Activated CD4-positive, CD25-positive, alpha-beta regulatory T cell treated with anti-CD3 and anti-CD28 coated beads, Interleukin-2, amount 50 U/mL, for 24 hours (primary cell): Measurements from ENCODE around the gene HDAC10.

ENCODE experiments used
- ATAC-seq, 2 donors: fragments of 150-1000 bp; cut with Tn5 transposase; one replicate each; pipeline ENCODE4 v1.10.0; 2021; ENCODE audit warnings: mild to moderate bottlenecking in 1 of 2, moderate library complexity in 1 of 2

The HDAC10 gene

GRCh38 chr22:50236731-50237409 is 14.2 kb downstream of the HDAC10 start:
- ATAC-seq: no peak

GRCh38 chr22:50233223-50233622 is 17.8 kb downstream of the HDAC10 start:
- no peak for ATAC-seq

- no peak for ATAC-seq
Observed at GRCh38 chr22:50232481-50233151, 18.4 kb downstream of the HDAC10 start.

GRCh38 chr22:50229370-50229769 is 21.7 kb downstream of the HDAC10 start:
- ATAC-seq: no peak

GRCh38 chr22:50228366-50228765 is 22.7 kb downstream of the HDAC10 start:
- ATAC-seq: no peak

- ATAC-seq: no peak
Observed at GRCh38 chr22:50227579-50228215, 23.4 kb downstream of the HDAC10 start.

- ATAC-seq: no peak
Observed at GRCh38 chr22:50226875-50227165, 24.2 kb downstream of the HDAC10 start.

GRCh38 chr22:50226063-50226874 is 24.8 kb downstream of the HDAC10 start:
- ATAC-seq: no peak

GRCh38 chr22:50225200-50225969 is 25.7 kb downstream of the HDAC10 start:
- ATAC-seq: no peak

GRCh38 chr22:50224071-50224470 is 27.0 kb downstream of the HDAC10 start:
- no peak for ATAC-seq

- no peak for ATAC-seq
Observed at GRCh38 chr22:50222508-50222907, 28.6 kb downstream of the HDAC10 start.

GRCh38 chr22:50221410-50222300 is 29.4 kb downstream of the HDAC10 start:
- no peak for ATAC-seq

- no peak for ATAC-seq
Observed at GRCh38 chr22:50220603-50221409, 30.3 kb downstream of the HDAC10 start.

GRCh38 chr22:50219800-50220602 is 31.1 kb downstream of the HDAC10 start:
- no peak for ATAC-seq

GRCh38 chr22:50218996-50219727 is 31.9 kb downstream of the HDAC10 start:
- no peak for ATAC-seq

- ATAC-seq: no peak
Observed at GRCh38 chr22:50218153-50218995, 32.7 kb downstream of the HDAC10 start.

- no peak for ATAC-seq
Observed at GRCh38 chr22:50217543-50218152, 33.4 kb downstream of the HDAC10 start.
